Endothelial cell of umbilical vein (primary cell): ENCODE measurements around the gene HACE1. TPM values are rescaled to one million over a fixed set of nuclear protein-coding genes. Genes with fewer than 3 reads are reported as not detected.

Experiments used
- BruUV-seq: library from RNA; stranded (reverse); fragments of 400-500 nt; replicated peaks from 2 replicates; lab custom pipeline; 2021; lab: Mats Ljungman, UMichigan
- CTCF ChIA-PET: fragments of 300-600, 350-600 bp; sonication (Branson Sonifier 250); formaldehyde crosslinking; loops from one replicate; lab custom pipeline; 2021; ENCODE audit warnings: antibody characterized with exemption, inconsistent platforms; lab: Charles Lee
- POLR2A ChIA-PET: fragments of 300-600, 350-600 bp; sonication (Branson Sonifier 250); formaldehyde crosslinking; loops from one replicate; lab custom pipeline; 2021; ENCODE audit warnings: antibody characterized with exemption, inconsistent platforms; lab: Charles Lee
- DNase-seq: peaks from one replicate; pipeline ENCODE4 v3.0.0-alpha.2; 2011; ENCODE audit warnings: low read depth, low spot score
- FAIRE-seq: peaks from 2 replicates; lab custom pipeline; 2011; peaks lifted over from hg19 to GRCh38; lab: Jason Lieb, UNC
- H2AFZ ChIP-seq: 2 replicates; pipeline ENCODE4 v1.6.0; 2012; ENCODE audit warnings: low read depth, low read length, control low read depth, inconsistent platforms
- H3K27ac ChIP-seq: 2 replicates; pipeline ENCODE4 v1.5.1; 2011; ENCODE audit warnings: low read depth, mild to moderate bottlenecking, control low read depth, low read length, moderate library complexity; ENCODE audit not compliant: insufficient read depth
- H3K27me3 ChIP-seq, 2 experiments: 2 replicates each; pipeline versions ENCODE4 v1.6.0 to v1.6.1; 2011; ENCODE audit warnings: low read length in 2 of 2, mixed read lengths in 1 of 2; ENCODE audit not compliant: control insufficient read depth in 2 of 2, insufficient read depth in 2 of 2
- H3K36me3 ChIP-seq, 2 experiments: 2 replicates in 1 of 2; 3 replicates in 1 of 2; pipeline ENCODE4 v1.5.1; 2011; ENCODE audit warnings: low read length in 2 of 2, mild to moderate bottlenecking in 1 of 2, moderate library complexity in 1 of 2; ENCODE audit not compliant: control insufficient read depth in 2 of 2, insufficient read depth in 2 of 2; ENCODE audit errors: extremely low read depth in 1 of 2
- H3K4me1 ChIP-seq: 3 replicates; pipeline ENCODE4 v1.5.1; 2011; ENCODE audit warnings: mild to moderate bottlenecking, low read length; ENCODE audit not compliant: control insufficient read depth, insufficient read depth; ENCODE audit errors: extremely low read depth
- H3K4me2 ChIP-seq: 2 replicates; pipeline ENCODE4 v1.6.1; 2011; ENCODE audit warnings: low read length, control low read depth, mixed read lengths; ENCODE audit not compliant: insufficient read depth
- H3K4me3 ChIP-seq, 3 experiments: fragments of 200-600 bp in 1 of 3; sonication (generic), shearing (Covaris generic) in 1 of 3; replicated peaks in 1 of 3; 2 replicates each; pipeline ENCODE4 v1.5.1; 2011 to 2016; ENCODE audit warnings: control low read depth in 3 of 3, low read length in 3 of 3, mild to moderate bottlenecking in 2 of 3, inconsistent platforms in 1 of 3, low read depth in 1 of 3, moderate library complexity in 1 of 3; ENCODE audit not compliant: insufficient read depth in 1 of 3
- H3K79me2 ChIP-seq: 2 replicates; pipeline ENCODE4 v1.6.0; 2012; ENCODE audit warnings: low read length, inconsistent platforms; ENCODE audit not compliant: control insufficient read depth, insufficient read depth
- H3K9ac ChIP-seq: replicated peaks from 2 replicates; pipeline ENCODE3; 2011; ENCODE audit warnings: low read length, control low read depth; ENCODE audit not compliant: insufficient read depth; ENCODE audit errors: extremely low read depth
- H3K9me1 ChIP-seq: replicated peaks from 3 replicates; pipeline ENCODE4 v1.6.0; 2011; ENCODE audit warnings: mild to moderate bottlenecking, low read length; ENCODE audit not compliant: control insufficient read depth, insufficient read depth; ENCODE audit errors: extremely low read depth
- H3K9me3 ChIP-seq: replicated peaks from 2 replicates; pipeline ENCODE4 v1.5.1; 2012; ENCODE audit warnings: low read length, inconsistent platforms; ENCODE audit not compliant: control insufficient read depth, insufficient read depth
- H4K20me1 ChIP-seq: replicated peaks from 2 replicates; pipeline ENCODE3; 2011; ENCODE audit warnings: mild to moderate bottlenecking, low read length; ENCODE audit not compliant: control insufficient read depth, insufficient read depth; ENCODE audit errors: extremely low read depth
- CTCF ChIP-seq, 2 donors: IDR thresholded peaks; 1 replicate in 1 of 2; 2 replicates in 1 of 2; pipeline ENCODE4 v1.5.1; 2011; ENCODE audit warnings: low read length in 2 of 2, mild to moderate bottlenecking in 2 of 2, moderate library complexity in 2 of 2, control low read depth in 1 of 2, inconsistent platforms in 1 of 2, low read depth in 1 of 2; ENCODE audit not compliant: insufficient read depth in 1 of 2; ENCODE audit errors: extremely low read depth in 1 of 2
- FOS ChIP-seq: IDR thresholded peaks from 2 replicates; pipeline ENCODE4 v1.6.1; 2011; ENCODE audit warnings: mild to moderate bottlenecking, low read length, moderate library complexity, borderline replicate concordance; ENCODE audit not compliant: insufficient read depth
- GATA2 ChIP-seq: IDR thresholded peaks from 2 replicates; pipeline ENCODE4 v1.7.0; 2011; ENCODE audit warnings: low read depth, mild to moderate bottlenecking, moderate library complexity, mixed read lengths, low read length; ENCODE audit not compliant: insufficient read length, insufficient read depth
- JUN ChIP-seq: IDR thresholded peaks from 2 replicates; pipeline ENCODE4 v1.6.1; 2011; ENCODE audit warnings: borderline replicate concordance, low read depth; ENCODE audit not compliant: insufficient read length, insufficient read depth
- POLR2A ChIP-seq: IDR thresholded peaks from 2 replicates; pipeline ENCODE4 v1.6.1; 2012; ENCODE audit warnings: low read depth, mild to moderate bottlenecking, control low read depth, low read length
- dilution Hi-C: fragments of 300-500 bp; cut with MboI; formaldehyde crosslinking; loops from one replicate; pipeline ENCODE4 v1.15.0; 2019; ENCODE audit warnings: low sequenced_read_pairs; ENCODE audit not compliant: extremely low pct_ligation_motif_present
- intact Hi-C: fragments of 100-400 bp; cut with micrococcal nuclease; formaldehyde crosslinking; loops from one replicate; pipeline ENCODE4 v1.10.0; 2022
- polyA plus RNA-seq, 4 experiments: library from polyadenylated mRNA; depleted of rRNA in 3 of 4; stranded (reverse) in 3 of 4; unstranded in 1 of 4; fragments of >200 nt; gene quantifications; 2 replicates each; pipeline versions ENCODE4 v1.2.1 to v1.2.3, GENCODE V29; 2011 to 2012; ENCODE audit warnings: missing spikeins in 1 of 4
- total RNA-seq: library from RNA; stranded (reverse); gene quantifications from 2 replicates; pipeline ENCODE4 v1.2.3, GENCODE V29; 2021

HACE1 gene
- total and polyA plus RNA-seq, 2 donors (not counting 3 experiments of a cell fraction or from before 2014, with no cell fraction given), result 4.9 to 14.8 TPM

GRCh38 chr6:104829183-104829958, 30.3 kb downstream of the HACE1 start:
- FAIRE-seq (no peak), DNase-seq (no peak)
- no peak overlapping the region for H3K27ac ChIP-seq
- ChIA-PET POLR2A (no interaction called here), CTCF (interaction anchor here (2.2 kb wide), 1 partner anchor 40 kb away, joined by 5 read pairs; no protein-coding TSS in a partner anchor)
- H3K4me1 ChIP-seq, result no peaks in the 10 kb centered on the region
- no peak overlapping the region for H3K4me2 ChIP-seq
- no peaks in the 10 kb centered on the region for H4K20me1 ChIP-seq
- no peaks in the 10 kb centered on the region for H3K79me2 ChIP-seq
- H3K9ac ChIP-seq, result no peak overlapping the region
- no peaks in the 10 kb centered on the region for H3K27me3 ChIP-seq
- H3K4me3 ChIP-seq, result no peak overlapping the region
- H3K9me3 ChIP-seq, result no peaks in the 10 kb centered on the region
- H2AFZ ChIP-seq, result no peak overlapping the region
- dilution Hi-C loops, result no loop called here
- intact Hi-C loops, result no loop called here
- H3K36me3 ChIP-seq, result peaks cover 0 to 2% of the 10 kb centered on the region in 2 experiments
- BruUV-seq, result no TSS peak
- no peak for TF ChIP-seq GATA2
- no peak for TF ChIP-seq JUN
- no peak for TF ChIP-seq FOS
- TF ChIP-seq POLR2A, result no peak
- TF ChIP-seq CTCF (IDR thresholded peaks at IDR 0.05; ENCODE audit: extremely low read depth in 1 of 2, insufficient read depth in 1 of 2, low read depth in 1 of 2, low read length in 2 of 2), result no peak
- no peaks in the 10 kb centered on the region for H3K9me1 ChIP-seq
